GM19463 (cell line): Measurements from ENCODE around the gene HOXA2.

Experiments
- ATAC-seq: cut with Tn5 transposase; IDR thresholded peaks from one replicate; pipeline ENCODE4 v1.9.1; 2021; ENCODE audit warnings: mild to moderate bottlenecking, moderate library complexity; ENCODE audit not compliant: unreplicated experiment

The HOXA2 gene

DNA sequence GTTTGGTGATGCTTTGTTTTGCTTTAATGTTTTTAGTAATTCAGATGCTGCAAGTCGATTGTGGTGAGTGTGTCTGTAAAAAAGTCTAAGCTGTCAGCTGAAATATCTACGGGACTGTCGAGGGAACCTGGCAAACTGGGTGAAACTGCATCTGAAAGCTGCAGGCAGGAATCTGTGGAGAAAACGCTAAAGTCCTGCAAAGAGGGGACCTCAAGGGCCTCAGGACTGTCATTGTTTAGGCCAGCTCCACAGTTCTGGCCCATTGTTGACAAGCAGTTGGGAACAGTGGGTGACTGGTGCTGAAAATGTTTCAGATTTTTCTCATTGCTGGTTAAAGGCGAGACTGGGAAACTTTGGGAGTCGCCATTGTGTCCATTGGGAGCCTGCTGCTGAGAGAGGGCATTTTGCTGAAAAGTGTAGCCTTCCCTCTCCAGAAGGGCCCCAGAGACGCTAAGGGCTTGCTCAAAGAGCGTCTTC lies 1.8 kb downstream of the HOXA2 start:
- ATAC-seq, result no peak

DNA sequence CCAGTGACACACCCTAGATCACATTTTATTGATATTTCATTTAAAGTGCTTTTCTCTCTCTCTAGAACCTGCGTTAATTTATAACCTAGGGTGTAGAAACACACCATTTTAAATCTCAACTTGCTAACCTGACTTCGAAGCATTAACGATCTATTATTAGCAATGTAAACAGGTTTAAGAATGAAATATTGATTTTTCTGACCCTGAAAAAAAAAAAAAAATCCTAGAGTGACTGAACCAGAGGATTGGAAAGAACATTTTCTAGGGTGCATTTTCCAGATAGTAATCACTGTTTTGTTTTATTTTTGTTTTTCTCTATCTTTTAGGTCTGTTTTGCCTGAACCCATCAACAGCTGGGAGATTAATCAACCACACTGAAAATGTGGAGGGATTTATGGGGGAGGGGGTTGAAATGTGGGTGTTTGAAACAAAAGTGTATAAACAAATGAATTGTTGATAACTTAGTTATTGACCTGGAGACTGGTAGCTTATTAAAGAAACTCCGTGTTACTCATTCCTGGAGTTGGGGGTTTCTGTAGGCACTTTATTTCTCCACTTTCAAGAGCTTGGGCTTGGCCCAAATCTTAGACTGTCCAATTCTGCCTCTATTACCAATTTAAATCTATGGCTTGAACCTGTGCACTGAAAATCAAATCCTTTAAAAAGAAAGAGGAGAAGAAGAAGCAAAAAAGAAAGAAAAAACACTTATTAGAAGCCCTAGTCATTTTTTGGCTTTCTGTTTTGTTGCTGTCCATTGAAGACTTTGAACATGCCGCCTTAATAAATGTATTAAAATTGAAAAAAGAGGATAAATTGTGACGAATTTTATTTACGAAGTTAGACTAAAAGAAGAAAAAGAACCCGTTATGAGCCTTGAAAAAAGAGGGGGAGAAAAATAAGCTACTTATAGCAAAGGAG lies 2.8 kb downstream of the HOXA2 start:
- ATAC-seq, result no peak

DNA sequence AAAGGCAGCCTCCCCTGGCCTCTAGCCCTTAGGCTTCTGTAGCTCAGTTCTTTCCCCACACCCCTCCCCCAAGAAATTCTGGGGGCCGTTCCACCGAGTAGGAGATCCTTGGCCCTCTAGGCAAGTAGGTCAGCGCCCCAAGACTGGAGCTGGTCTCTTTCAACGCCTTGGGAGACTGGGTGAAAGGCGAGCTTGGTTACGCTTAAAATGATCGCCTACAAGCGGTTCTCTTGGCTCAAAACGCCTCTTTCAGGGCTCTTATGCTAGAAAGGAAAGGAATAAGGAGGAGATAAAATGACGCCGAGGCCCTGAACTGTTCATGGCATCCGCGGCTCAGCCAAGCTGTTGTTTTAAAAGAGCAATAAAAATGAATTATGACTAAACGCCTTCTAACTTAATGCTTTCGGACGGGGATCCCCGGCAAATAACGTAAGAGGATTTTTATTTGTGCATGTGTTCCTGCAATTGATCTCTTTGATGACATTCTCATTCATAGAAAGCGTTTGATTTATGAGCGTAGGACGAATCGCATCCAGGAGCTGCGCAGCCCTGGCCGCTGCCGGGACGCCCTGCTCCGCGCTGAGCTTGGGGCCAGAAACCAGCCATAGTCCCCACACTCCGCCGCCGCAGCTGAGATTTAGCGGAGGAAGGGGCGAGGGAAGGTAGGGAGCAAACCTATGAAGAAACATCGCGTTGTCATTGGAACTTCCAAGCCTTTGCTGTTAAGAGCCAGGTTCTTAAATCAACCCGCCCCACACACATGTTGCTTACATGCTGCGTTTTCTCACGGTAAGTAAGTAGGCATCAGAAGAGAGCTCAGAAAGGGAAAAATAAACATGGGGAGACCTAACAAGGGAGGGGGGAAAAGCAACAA lies 3.7 kb downstream of the HOXA2 start:
- ATAC-seq, result no peak

DNA sequence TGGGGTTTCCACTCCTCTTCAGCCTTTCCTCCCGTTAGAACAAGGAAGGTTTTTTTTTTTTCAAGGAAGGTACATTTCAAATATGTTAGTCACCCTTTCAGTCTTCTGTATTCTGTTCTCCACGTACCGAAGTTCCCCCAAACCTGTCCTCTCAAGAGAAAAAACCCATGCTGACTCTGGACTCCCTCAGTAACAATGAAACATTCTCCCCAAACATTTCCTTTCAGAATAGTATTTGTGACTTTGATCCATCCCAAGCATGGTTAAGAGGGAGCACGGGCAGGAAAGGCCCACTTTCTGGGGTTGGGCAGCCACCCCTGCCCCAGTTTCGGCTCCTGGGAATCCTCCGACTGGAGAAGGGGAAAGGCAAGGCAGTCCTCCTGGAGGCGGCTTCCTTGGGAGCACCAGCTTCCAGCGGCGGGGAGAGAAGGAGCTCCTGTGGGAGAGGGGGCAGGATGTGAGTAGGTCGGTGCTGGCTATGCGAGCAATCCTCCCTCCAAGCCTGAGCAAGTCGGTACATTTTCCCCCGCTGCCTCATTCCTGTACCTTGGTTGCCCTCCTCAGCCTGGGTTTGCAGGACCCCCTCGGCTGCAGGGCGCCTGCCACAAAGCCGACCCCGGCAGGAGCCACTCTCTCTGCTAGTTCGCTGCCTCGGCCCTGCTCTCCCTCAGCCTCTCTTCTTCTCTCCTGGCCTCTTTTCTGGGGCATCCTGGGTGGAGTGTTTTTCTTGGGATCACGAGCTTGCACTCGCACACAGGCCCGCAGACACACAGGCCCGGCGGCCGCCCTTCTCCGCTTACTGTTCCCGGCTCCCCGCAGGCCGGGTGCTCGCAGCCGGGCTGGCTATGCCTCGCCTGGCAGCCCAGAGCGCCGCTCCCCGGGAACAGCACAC lies 4.6 kb downstream of the HOXA2 start:
- ATAC-seq, result no peak

DNA sequence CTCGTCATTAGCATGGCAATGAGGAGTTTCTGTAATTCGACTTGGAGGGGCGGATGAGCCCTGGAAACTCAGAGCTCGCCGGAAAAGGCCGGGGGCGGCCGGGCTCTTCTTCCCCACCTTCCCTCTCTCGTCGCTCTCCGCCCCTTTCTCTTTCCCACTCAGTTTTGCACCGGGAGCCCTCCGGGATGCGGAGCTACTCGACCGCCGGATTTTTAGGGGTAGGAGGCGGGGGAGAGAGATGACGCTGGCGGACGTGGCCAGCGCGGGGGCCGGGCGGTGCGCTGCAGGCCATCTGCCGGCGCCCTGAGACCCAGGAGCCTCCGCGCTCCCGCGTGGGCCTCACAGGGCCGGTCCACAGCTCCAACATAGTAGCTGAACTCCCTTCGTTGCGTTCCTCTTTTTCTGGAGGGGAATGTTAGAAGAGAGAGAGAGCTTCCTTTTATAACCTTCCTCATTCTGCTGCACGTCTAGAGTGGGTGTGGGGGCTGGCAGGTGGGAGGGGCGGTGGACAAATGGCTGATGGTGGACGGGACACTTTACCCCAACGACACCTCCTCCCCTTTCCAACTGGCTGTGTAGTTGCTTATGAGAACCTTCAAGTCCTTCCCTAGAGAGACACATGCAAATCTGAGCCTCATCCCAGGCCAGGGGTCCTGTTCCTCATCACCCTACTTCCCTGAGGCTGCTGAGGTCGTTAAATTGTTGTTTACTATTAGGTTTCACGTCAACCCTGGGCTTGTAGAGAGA lies 5.5 kb downstream of the HOXA2 start:
- no peak for ATAC-seq

DNA sequence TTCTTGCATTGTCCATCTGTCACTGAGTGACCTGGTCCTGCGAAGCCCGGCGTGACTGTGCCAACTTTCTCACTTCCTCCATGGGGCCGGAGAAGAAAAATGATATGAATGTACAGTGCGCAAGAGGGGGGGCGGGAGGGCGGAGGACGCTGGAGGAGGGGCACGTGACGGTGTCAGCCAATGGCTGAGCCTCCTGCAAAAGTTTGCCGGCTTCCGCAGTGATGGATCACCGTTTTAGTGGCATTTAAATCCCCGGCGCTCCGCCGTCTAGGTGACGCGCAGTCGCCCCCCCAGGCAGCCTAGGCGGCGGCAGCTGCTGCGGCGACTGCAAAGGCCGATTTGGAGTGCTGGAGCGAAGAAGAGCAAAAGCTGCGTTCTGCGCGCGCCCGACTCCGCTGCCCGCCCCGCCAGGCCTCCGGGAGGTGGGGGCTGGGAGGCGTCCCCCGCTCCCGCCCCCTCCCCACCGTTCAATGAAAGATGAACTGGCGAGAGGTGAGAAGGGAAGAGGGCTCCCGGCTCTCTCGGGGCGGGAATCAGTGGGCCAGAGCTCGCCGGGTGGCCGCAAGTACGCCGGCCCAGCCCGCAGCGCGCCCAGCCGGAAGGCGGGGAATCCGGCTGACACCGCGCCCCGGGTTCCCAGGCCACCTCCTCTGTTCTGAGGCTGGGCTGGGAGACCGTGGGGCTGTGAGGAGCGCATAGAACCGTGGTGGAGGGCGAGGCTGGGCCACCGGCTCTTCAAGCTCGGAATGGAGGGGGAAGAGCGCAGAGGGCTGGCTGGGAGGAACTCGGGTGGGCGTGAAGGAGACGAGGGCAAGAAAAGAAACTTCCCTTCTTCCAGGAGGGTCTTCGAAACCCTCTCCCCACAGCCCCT lies 6.4 kb downstream of the HOXA2 start, which contains the start of gene HOXA1:
Gene HOXA1 (minus strand): TSS at position 104 of the 871 bp plus-strand sequence. CDS start 88 bp downstream, at position 16.
- peak; percentile 83 for ATAC-seq

DNA sequence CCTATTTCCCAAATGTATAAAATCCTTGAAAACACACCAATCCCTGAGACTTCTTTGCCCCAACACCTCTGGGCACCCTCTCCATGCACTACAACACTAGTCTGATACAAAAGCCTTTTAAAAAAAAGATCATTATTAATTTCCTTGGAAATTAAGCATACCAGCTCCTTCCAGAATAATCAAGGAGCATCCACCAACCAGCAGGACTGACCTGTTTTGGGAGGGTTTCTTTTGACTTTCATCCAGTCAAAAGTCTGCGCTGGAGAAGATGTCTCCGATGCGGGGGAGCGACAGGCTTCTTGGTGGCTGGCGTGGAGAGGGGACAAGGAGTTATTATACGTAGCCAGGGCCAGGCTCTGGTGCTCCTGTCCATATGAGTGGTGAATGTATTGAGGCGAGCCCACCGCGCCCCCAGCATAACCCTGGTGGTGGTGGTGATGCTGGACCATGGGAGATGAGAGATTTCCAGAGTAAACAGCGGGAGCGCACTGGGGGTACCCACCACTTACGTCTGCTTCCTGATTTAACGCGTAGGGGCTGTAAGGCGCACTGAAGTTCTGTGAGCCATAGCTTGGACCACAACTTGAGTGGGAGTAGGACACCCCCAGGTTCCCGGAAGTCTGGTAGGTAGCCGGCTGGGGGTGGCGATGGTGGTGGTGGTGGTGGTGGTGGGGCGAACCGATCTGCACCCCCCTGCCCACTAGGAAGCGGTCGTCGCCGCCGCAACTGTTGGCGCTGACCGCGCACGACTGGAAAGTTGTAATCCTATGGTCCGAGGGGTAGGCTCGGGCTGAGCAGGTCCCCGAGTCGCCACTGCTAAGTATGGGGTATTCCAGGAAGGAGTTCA lies 7.2 kb downstream of the HOXA2 start:
- no peak for ATAC-seq

DNA sequence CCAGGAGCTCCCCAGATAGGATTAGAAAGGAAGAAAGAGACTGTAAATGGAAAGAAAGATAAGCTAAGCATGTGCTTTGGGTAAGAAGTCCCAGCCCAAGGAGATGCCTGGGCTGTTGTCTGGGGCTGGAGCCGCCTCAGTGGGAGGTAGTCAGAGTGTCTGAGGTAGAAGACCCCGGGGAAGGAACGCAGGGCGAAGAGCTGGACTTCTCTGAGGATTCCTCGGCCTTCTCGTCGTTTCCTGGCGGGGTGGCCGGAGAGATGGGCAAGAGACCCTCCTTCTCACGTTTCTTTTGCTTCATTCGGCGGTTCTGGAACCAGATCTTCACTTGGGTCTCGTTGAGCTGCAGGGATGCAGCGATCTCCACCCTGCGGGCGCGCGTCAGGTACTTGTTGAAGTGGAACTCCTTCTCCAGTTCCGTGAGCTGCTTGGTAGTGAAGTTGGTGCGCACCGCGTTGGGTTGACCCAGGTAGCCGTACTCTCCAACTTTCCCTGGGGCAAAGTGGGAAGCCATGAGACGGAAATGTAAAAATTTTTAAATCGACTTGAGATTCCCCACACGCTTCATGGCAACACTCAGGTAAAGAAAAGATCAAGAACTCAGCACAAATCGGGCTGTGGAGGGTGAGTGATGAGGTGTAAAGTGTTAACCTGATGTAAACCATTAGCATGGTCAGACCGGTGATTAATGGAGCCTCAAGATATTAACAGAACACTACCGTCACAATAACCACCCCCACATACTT lies 8.0 kb downstream of the HOXA2 start:
- no peak for ATAC-seq

DNA sequence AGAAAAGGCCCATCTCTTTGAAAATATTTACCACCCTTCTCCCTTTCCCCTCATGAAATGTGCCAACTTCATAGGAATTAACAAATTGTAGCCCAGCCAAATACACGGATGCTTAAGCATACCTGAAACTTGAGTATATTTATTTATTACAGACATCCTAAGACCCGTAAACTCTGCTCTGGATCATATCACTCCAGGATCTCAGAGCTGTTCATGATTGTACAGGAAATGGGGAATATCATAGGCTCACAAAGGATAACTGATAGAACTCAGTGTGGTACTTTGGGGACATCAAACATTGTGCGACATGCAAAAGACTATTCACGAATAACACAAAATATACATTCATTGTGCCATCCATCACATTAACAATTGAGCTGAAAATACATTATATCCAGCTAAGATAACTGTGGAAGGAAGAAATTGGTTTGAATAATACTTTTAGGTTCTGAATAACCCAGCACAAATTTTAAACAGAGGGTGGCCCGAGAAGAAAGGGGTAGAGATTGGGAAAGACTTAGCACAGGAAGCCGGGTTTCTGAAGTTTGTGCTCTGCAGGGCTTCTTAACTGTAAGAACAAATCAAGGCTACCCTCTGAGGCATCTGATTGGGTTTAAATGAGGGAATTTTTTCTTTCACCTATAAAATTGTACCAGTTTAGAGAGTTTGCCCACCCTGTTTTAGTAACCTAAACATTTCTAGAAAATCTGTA lies 9.1 kb downstream of the HOXA2 start:
- ATAC-seq, result no peak

DNA sequence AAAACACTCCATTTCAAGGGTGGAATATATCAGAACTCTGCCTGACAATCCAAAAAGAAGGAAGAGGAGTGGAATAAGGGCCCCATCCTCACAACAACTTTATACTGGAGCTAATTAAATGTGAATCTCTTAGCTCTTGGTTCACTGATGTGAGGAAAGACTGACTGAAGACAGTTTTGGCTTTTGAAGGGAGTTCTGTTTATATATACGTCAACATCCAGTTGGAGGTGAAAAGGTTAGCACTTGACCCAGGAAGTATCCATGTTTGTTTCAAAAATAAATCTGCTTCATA lies 9.7 kb downstream of the HOXA2 start:
- ATAC-seq, result no peak

DNA sequence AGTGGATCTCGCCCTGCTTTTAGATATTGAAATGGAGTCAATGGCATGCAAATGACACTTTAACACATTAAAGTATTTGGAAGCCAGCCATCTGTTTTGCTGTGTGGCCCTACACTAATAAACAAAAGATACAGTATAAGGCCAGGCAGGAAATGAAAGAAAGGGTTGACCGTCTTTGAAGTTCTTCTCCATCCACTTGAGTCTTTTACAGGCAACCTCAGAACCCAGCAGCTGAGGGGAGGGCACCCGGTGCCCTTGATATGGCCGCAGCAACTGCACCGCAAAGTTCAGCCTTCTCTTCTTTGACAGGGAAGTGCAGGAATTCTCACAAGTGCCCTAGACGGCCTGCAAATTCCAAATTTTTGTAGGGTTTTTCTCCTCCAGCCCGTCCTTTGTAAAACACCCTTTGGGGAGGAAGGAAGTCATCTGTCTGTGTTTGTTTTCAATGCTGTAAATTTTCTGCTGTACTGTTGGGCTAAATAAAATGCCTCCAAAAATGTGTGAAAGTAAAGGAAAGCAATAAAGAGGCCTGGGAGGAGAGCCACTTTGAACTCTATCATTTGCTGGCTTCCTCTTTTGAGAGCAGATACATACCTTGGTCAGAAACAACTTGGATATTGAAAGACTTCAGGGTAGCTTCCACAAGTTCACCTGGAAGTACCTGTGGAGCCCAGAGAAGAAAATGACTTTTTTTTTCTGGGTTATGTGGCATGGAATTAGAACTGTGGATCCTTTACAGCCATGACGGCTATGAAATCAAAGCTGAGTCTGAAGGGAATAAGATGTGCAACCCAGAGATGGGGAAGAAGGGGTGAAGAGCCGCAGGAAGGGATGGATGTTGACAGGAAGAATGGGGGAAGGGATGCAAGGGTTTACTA lies 10.3 kb downstream of the HOXA2 start:
- no peak for ATAC-seq

DNA sequence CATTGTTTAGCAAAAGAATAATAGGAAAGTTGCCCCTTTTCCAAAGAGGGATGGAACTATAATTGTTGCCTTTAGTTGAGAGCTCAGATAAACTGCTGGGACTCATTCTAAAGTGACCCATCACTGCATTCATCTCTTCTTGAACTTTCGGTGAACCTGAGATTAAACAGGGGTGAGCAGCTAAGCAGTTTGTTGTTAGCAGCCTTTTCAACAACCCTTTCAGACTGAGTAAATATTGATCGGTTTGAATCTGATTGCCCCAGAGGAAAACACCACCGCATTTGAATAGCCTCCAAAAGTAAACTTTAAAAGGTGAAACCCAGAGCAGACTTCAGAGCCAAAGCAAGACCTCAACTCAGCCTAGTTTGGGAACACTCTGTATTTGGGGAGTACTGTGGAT lies 11.4 kb downstream of the HOXA2 start:
- no peak for ATAC-seq

DNA sequence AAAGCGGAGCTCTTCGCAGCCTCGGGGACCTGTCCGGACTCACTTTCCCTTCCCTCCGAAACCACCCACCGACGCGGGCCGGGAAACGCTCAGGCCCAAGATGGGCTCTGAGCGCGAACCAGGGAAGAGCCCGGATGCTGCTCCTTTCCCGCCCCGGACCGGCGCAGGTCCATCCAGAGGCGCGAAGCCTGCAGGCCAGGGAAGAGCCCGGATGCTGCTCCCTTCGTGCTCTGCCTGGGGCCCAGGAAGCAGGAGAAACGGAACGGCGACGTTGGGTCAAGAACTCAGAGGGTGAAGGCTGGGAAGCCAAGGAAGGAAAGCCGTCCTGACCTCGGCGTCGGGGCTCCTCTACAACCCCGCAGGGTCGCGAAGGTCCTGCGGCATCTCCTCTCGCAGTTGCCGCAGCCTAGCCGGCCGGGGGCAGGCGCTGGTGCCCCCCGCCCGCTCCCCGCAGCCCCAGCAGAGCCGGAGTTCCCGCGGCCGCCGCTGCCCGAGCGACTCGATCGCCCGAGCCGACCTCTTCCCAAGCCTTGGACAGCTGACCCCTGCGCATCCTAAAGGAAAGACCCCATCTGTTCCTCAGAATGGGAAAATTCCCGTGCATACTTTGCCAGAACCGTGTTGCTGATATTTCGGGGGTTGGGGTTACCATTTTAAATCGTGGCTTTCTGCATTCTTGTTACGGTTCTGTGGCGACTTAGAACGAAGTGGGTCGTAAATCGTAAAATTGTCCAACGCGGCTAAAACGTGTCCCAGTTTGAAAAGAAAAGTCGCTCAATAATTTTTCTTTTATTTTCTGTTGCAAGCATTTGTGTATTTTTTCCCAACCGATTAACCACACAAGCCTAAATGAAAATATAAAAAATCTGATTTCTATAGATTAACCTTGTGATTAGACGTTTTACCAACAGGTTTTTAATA lies 14.2 kb downstream of the HOXA2 start:
- ATAC-seq, result no peak

DNA sequence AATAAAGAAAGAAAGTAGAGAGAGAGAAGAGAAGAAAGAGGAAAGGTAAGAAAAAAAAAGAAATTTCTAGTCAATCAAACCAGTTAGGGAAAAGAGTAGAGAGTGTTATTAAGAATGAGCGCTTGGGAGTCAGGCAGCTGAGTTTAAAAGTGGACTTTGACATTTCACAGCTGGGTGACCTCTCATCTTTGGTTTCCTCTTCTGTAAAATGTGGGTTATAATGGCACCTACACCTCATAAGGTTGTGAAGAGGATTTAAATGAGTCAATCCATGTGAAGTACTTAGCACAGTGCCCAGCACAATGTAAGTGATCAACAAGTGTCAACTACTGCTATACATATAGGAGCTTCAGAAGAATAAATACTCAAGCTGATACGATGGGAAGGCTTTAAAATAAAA lies 18.8 kb downstream of the HOXA2 start:
- ATAC-seq, result peak; percentile 88

DNA sequence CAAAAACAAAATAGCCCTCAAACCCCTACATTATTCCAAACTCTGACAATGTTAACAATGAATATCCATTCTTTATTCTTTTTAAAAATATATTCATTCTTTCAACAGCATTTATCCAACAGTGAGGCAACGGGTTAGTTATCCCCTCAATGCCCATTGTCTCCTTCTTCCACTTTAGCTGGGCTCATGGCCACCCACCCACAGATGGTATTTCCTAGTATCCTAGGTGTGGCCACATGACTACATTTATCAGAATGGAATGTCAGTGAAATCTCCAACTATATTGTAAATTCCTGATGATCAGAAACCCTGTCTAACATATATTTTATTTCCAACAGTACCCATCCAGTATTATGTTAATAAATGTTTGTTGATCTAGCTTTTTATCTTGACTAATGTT lies 20.3 kb downstream of the HOXA2 start:
- ATAC-seq, result no peak
